SKM-1 (cell line): ENCODE results near the gene OR14C36.
"Not testable (repeated sequence)": the region's sequence is repeated elsewhere in the genome, so short reads cannot be mapped to it uniquely, and the experiment has no call there.

Experiments used
- DNase-seq: peaks from one replicate; lab custom pipeline; 2025; ENCODE audit not compliant: unreplicated experiment; lab: John Stamatoyannopoulos, UW

OR14C36 gene, protein sequence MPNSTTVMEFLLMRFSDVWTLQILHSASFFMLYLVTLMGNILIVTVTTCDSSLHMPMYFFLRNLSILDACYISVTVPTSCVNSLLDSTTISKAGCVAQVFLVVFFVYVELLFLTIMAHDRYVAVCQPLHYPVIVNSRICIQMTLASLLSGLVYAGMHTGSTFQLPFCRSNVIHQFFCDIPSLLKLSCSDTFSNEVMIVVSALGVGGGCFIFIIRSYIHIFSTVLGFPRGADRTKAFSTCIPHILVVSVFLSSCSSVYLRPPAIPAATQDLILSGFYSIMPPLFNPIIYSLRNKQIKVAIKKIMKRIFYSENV

DNA sequence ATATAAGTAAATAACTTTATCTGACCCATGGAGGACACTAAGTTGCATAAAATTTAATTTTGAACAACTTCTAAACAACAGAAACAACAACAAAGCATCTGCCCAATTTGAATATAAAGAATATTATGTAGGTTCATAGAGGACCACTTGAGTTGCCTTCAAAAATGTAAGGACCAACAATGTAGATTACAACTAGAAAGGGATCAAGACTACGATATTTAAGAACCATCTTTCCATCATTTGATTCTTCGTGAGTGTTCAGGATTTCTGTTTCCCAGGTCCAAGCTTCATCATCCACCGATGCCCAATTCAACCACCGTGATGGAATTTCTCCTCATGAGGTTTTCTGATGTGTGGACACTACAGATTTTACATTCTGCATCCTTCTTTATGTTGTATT, at the start of gene OR14C36:
Gene OR14C36 (plus strand): TSS at position 301 of the 400 bp plus-strand sequence. CDS start 0 bp downstream, at position 301.
- no peak for DNase-seq

DNA sequence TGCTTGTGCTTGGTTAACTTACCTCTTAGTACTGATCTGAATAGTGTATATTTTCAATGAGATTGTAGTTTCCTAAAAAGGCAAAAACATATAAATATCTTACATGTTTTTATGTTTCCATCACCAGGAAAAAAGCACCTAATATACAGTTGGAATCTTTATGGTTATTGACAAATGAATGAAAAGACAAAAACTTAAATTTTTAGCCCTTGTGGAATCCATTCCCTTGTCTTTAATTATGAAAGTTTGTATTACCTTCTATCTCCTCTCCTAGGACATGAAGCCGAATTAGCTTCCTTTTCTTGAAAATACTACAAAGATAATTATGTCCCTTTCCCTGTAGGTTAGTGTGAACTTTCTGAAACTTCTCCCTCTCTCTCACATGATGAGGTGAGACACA, 45.3 kb upstream of the OR14C36 start, which contains the start of gene OR2T12:
Gene OR2T12 (minus strand): TSS at position 101 of the 400 bp plus-strand sequence. CDS start 7,846 bp downstream, outside the sequence.
- no peak for DNase-seq

DNA sequence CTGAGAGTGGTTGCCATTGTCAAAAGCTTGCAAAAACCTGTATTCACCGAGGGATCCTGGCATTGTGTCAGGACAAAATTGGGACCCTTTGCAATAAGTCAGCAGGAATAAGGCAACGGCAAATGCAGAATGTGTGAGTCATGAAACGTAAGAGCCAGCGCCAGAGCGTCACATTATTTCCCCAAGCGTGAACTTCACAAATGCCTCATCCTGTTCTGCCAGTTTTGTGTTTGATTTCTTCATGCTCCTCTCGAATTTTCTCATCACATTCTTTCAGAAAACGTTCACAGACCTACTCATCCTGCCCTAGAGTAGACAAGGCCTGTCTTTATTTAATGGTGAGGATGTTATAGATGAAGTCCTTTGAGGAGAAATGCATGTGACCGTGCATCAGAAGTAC, 42.9 kb upstream of the OR14C36 start:
- not testable (repeated sequence) for DNase-seq

DNA sequence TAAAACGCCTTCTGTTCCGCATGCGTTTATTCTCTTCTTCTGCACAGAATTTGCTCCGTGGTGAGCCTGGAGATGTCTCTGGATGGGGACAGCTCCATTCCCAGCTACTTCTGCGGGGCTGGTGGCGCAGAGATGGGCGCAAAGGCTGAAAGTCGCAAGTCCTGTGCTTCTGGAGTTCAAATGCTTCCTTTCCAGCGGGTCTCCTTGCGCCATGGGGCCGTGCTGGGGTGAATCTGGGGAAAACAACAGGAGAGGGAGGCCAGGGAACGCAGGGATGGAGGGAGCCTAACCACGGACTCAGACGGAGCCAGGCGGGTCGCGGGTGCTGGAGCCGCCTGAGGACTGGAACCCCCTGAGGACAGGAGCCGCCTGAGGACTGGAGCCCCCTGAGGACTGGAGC, 42.5 kb upstream of the OR14C36 start:
- DNase-seq, result no peak

DNA sequence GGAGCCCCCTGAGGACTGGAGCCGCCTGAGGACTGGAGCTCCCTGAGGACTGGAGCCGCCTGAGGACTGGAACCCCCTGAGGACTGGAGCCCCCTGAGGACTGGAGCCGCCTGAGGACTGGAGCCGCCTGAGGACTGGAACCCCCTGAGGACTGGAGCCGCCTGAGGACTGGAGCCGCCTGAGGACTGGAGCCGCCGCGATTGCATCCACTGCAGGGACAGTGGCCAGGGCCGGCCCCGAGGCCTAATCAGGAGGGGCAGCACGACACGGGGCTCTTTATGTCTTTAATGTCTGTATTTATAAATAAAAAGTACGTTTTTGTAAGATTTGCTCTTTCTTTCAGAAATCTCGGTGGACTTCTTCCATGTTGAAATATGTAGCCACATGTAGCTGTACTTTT, 41.8 kb upstream of the OR14C36 start:
- DNase-seq, result not testable (repeated sequence)

DNA sequence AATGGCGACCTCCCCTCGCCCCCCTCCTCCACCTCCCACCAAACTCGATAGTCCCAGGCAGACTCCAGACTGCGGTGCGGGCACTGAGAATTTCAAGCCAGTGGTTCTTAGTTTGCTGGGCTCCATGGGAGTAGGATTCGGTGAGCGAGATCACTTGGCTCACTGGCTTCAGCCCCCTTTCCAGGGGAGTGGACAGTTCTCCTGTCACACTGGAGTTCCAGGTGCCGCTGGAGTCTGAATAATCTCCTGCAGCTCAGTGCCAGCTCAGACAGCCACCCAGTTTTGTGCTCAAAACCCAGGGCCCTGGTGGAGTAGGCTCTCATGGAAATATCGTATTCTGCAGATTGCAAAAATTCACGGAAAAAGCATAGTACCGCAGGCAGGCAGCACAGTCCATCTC, 31.8 kb upstream of the OR14C36 start:
- no peak for DNase-seq

DNA sequence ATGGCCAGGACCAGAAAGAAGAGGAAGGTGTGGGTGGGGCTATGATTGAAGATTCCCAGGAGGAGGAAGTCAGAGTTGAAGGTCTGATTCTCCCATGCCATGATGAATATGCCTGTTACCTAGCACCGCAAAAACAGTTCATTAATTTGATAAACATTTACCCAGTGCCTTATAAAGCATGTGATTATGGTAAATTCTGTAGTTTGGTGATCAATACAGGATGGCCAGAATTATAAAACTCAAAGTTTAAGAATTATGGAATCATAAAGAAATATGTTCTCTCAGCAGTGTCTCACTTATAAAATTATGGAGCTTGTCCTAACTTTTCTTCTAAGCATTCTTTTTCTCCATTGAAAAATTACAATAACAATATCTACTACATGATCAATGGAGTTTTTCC, 24.1 kb upstream of the OR14C36 start, which contains the start of gene OR2M7:
Gene OR2M7 (minus strand): TSS at position 101 of the 400 bp plus-strand sequence. CDS start 0 bp downstream, at position 101.
- DNase-seq, result no peak

DNA sequence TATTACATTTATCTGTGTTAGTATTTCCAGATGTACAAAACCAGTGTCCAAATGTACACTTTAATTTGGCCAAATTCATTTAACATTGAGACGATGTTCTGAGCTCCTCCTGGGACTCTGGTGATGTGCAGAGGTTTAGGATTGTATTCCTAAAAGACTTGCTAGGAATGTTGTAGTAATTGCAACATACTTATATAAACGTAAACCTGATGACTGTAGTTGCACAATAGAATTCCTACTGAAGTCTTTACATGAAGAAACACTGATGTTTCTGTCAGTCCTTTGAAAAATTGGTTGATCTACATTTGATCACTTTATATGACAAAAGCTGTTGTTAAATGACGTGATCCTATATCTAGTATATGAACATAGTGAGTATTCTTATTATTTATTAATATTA, 5.1 kb upstream of the OR14C36 start:
- no peak for DNase-seq

DNA sequence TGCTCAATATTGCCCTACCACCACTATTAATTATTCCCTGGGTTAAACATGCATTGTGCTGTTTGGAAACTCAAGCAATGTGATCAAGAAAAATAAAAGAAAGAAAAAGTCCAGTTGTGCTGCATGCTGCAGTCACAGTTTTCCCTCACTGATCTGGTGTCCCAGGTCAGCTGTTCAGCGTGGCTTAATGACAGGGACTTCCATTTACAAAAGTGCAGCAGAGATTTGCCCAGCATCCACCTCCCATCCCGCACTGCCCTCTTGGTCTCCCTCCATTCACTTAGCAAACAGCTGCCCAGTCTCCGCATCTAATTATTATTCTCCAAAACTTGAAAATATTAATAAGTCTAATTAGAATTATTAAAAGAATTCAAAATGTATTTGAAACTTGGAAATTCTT, 10.8 kb downstream of the OR14C36 start:
- DNase-seq, result no peak

DNA sequence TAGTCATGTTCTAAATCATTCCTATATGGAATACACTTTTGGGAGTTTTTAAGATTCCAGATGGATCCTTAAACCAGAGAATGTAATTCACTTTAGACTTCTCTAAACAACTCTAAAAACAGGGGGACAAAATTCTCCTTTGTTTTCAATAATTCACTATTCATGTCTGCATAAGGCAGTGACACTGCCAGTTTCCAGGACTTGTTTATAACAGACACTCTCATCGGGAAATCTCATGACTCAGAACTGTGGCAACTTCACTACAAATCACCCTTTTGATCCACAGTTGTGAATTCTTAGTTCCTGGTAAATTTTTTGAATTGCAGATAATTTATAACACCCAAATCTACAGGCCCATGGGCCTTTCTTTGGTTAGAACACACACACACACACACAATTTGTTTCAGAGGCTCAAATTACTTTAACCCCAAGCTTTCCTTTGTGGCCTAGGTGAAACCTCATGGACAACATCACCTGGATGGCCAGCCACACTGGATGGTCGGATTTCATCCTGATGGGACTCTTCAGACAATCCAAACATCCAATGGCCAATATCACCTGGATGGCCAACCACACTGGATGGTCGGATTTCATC, 12.6 kb downstream of the OR14C36 start, which contains the start of gene OR2T4:
Gene OR2T4 (plus strand): TSS at position 545 of the 595 bp plus-strand sequence. CDS start 0 bp downstream, at position 545.
- DNase-seq, result no peak

DNA sequence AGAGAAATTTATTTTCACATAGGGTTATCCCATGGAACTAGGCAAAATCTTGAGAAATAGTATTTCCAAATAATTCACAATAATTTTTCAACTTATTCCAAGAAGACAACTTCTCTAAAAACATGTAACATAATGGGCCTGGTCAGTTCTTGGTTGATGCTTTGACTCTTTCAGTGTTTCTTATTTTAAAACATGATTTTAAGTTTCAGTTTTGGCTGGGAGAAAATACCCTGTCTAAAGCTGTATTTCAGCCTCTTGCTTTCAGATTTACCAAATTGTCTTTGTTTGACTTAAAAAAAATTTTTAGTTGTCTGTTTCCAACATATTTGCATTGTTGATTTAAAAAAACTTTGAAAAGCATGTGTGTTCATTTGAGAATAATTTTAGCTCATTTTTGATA, 18.0 kb downstream of the OR14C36 start:
- no peak for DNase-seq

DNA sequence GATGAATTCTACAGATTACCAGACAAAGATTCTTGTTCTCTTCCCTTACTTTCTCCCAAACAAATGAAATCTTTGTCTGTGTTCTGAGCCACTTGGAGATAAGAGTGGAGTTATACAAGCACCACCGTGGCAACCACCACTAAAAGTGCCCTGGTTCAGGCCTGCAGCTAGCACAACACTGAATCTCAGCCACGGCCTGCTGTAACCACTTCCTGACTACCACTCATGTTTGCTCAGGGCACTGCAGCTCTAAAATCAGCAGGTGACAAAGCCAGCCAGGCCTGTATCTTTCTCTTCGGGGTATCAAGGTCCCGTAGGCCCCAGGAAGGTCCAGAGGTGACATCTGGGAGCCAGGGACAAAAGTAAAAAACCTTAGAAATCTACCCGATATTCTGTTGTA, 23.8 kb downstream of the OR14C36 start:
- DNase-seq, result no peak

DNA sequence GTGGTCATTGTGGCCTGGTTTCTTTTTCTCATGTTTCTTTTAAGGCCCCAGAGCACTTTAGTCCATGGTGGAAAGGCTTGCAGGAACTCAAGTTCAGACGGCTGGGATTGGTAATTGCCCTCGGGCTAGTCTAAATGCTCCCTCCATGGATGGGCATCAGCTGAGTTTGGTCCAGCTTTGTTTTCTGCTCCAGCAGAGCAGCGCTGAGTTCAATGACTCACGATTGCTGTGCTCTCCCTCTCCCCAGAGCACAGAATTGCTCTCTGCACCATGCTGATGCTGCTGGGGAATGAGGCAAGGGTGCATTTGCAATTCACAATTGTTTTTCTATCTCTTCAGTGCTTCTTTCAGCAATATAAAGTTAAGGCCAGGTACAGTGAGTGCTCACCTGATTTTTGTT, 25.2 kb downstream of the OR14C36 start:
- DNase-seq, result no peak

DNA sequence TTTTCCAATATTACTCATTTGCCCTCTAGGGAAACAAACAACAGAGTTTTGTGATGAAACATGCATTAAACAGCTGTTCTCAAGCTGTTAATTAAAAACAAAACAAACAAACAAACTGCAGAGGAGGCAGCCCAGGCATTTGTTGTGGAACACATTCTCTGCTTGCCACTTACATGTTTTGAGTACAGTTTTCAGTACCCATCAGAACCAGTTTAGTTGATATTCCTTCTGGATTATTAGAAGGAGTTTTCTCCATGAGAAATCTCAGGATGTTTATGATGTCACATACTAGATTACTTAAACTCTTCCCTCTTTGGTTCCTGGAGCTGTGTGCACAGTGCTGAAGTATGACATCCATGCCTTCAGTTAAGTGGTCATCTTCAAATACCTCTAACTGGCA, 26.9 kb downstream of the OR14C36 start, which contains the start of gene OR2T6:
Gene OR2T6 (plus strand): TSS at position 301 of the 400 bp plus-strand sequence. CDS start 11,863 bp downstream, outside the sequence.
- DNase-seq, result no peak

DNA sequence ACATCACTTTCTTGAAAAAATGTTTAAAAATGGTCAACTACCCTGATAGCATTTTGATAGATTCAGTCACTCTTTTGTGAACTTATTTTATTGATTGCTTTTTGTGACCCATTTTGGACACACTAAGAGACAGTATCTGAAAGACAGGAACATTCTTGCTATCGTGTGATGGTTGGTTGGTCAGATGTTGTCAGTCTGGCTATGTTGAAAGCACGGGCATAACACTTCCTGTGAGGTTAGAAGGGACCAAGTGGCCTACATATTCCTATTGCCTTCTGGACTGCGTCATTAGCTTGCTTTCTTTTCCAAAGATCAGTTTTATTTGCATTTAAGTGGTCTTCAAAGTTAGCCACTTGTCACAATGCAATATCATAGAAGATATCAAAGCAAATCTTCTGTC, 28.3 kb downstream of the OR14C36 start:
- DNase-seq, result no peak

DNA sequence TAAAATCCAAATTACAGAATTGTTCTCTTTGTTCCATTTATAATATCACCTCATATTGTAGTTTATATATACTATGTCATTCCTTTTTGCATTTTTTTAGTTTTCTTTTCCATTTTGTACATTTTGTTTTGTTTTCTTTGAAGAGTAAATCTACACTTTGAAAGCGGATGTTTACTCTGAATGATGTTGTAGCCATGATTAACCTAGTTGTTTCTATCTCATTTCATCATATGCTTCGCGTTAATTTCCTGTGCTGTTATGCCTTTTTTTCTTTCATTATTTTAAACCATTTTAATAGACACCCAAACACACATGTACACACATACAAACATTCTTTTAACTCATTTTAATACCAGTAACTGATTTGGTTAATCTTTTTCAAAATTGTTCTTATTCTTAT, 32.3 kb downstream of the OR14C36 start:
- DNase-seq, result no peak

DNA sequence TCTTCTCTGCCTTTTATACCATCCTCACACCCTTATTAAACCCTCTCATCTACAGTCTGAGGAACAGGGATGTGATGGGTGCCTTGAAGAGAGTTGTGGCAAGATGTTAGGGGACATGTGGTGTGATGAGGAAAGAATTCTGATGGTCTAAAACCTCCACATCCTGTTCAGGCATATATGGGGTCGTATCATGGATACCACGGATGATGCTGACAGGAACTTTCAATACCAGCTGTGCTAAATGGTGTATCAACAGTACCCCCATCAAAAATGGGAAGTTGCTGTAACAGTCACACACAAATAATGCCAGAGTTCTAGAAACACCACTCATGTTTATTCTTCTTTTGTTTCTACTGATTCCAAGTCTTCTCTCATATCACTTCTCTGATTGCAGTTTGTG, 39.9 kb downstream of the OR14C36 start:
- DNase-seq, result no peak

DNA sequence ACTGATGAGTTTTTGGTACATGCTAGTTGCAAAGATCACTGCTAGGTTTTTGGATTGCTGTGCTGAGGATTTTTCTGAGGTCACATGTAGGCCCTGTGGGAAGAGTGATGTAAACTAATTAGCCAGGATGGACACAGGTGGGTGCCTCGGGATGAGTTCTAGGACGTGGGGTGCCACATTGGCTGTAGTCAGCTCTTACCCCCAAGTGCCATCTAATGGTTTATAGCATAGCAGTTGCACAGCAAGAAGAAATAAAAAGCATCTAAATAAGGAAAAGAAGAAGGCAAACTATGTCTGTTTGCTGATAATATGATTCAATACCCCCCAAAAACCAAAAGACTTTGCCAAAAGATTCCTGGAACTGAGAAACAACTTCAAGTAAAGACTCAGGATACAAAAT, 44.5 kb downstream of the OR14C36 start:
- no peak for DNase-seq
